ENCODE results near the gene HDLBP. TPM values are rescaled to one million over a fixed set of nuclear protein-coding genes. Genes with fewer than 3 reads are reported as not detected.

The HDLBP gene
- total RNA-seq, 1 donor from 2014 or later: 922 TPM

GRCh38 chr2:241302083-241302482, 13.4 kb downstream of the HDLBP start:
- Mint-ChIP-seq H3K27me3 (ENCODE audit: low read depth, unreplicated experiment) (no peaks in the 10 kb centered on the region), H3K27ac (ENCODE audit: unreplicated experiment) (no peak overlapping the region), H3K9me3 (ENCODE audit: unreplicated experiment) (no peaks in the 10 kb centered on the region), H3K4me1 (ENCODE audit: low read depth, unreplicated experiment) (peaks cover 12% of the 10 kb centered on the region), H3K4me3 (ENCODE audit: unreplicated experiment) (no peak overlapping the region), H3K36me3 (ENCODE audit: low read depth, unreplicated experiment) (peaks cover 9% of the 10 kb centered on the region)
- Histone ChIP-seq H2AFZ (ENCODE audit: low read depth, low read length) (no peak overlapping the region), H3K4me1 (ENCODE audit: insufficient read depth, low read length) (no peaks in the 10 kb centered on the region), H3K4me2 (ENCODE audit: low read length) (no peak overlapping the region), H3K79me2 (ENCODE audit: insufficient read depth, low read length) (peaks cover 98% of the 10 kb centered on the region), H3K36me3 (ENCODE audit: insufficient read depth, low read length) (no peaks in the 10 kb centered on the region), H3K27me3 (ENCODE audit: insufficient read depth, low read length) (no peaks in the 10 kb centered on the region), H3K9ac (ENCODE audit: low read length) (no peak overlapping the region), H4K20me1 (ENCODE audit: insufficient read depth, low read length) (peaks cover 84% of the 10 kb centered on the region), H3K9me3 (ENCODE audit: insufficient read depth, low read depth, low read length) (no peaks in the 10 kb centered on the region), H3K27ac (ENCODE audit: low read depth, low read length) (no peak overlapping the region), H3K4me3 (ENCODE audit: insufficient read depth, low read depth, low read length) (no peak overlapping the region)
- FAIRE-seq: no peak
- TF ChIP-seq EZH2 (IDR thresholded peaks at IDR 0.05; ENCODE audit: insufficient read depth, low read length): no peak
- no peak for DNase-seq (ENCODE audit: low read depth)

- H3K4me1 ChIP-seq (ENCODE audit: insufficient read depth, low read length): no peaks in the 10 kb centered on the region
- no peaks in the 10 kb centered on the region for H3K9me3 ChIP-seq (ENCODE audit: insufficient read depth, low read depth, low read length)
- DNase-seq (ENCODE audit: low read depth) (no peak), FAIRE-seq (no peak)
- H3K4me2 ChIP-seq (ENCODE audit: low read length): no peak overlapping the region
- peaks cover 87% of the 10 kb centered on the region for H4K20me1 ChIP-seq (ENCODE audit: insufficient read depth, low read length)
- Mint-ChIP-seq H3K27ac (ENCODE audit: unreplicated experiment) (no peak overlapping the region), H3K9me3 (ENCODE audit: unreplicated experiment) (no peaks in the 10 kb centered on the region), H3K4me1 (ENCODE audit: low read depth, unreplicated experiment) (peaks cover 12% of the 10 kb centered on the region), H3K4me3 (ENCODE audit: unreplicated experiment) (no peak overlapping the region), H3K27me3 (ENCODE audit: low read depth, unreplicated experiment) (no peaks in the 10 kb centered on the region), H3K36me3 (ENCODE audit: low read depth, unreplicated experiment) (peaks cover 8% of the 10 kb centered on the region)
- H3K9ac ChIP-seq (ENCODE audit: low read length): no peak overlapping the region
- no peak overlapping the region for H3K27ac ChIP-seq (ENCODE audit: low read depth, low read length)
- H3K27me3 ChIP-seq (ENCODE audit: insufficient read depth, low read length): no peaks in the 10 kb centered on the region
- no peak for TF ChIP-seq EZH2 (IDR thresholded peaks at IDR 0.05; ENCODE audit: insufficient read depth, low read length)
- no peak overlapping the region for H2AFZ ChIP-seq (ENCODE audit: low read depth, low read length)
- no peak overlapping the region for H3K4me3 ChIP-seq (ENCODE audit: insufficient read depth, low read depth, low read length)
- H3K36me3 ChIP-seq (ENCODE audit: insufficient read depth, low read length): no peaks in the 10 kb centered on the region
- peaks cover 98% of the 10 kb centered on the region for H3K79me2 ChIP-seq (ENCODE audit: insufficient read depth, low read length)
Measured at GRCh38 chr2:241300000-241300399, 15.5 kb downstream of the HDLBP start.

GRCh38 chr2:241298673-241299072, 16.8 kb downstream of the HDLBP start:
- Mint-ChIP-seq H3K4me1 (ENCODE audit: low read depth, unreplicated experiment) (peaks cover 12% of the 10 kb centered on the region), H3K4me3 (ENCODE audit: unreplicated experiment) (no peak overlapping the region), H3K27ac (ENCODE audit: unreplicated experiment) (no peak overlapping the region), H3K36me3 (ENCODE audit: low read depth, unreplicated experiment) (peaks cover 8% of the 10 kb centered on the region), H3K27me3 (ENCODE audit: low read depth, unreplicated experiment) (no peaks in the 10 kb centered on the region), H3K9me3 (ENCODE audit: unreplicated experiment) (no peaks in the 10 kb centered on the region)
- H4K20me1 ChIP-seq (ENCODE audit: insufficient read depth, low read length): peaks cover 87% of the 10 kb centered on the region
- FAIRE-seq (no peak), DNase-seq (ENCODE audit: low read depth) (no peak)
- no peak overlapping the region for H3K27ac ChIP-seq (ENCODE audit: low read depth, low read length)
- H3K9ac ChIP-seq (ENCODE audit: low read length): no peak overlapping the region
- no peak overlapping the region for H3K4me3 ChIP-seq (ENCODE audit: insufficient read depth, low read depth, low read length)
- H3K9me3 ChIP-seq (ENCODE audit: insufficient read depth, low read depth, low read length): no peaks in the 10 kb centered on the region
- no peaks in the 10 kb centered on the region for H3K27me3 ChIP-seq (ENCODE audit: insufficient read depth, low read length)
- H3K4me1 ChIP-seq (ENCODE audit: insufficient read depth, low read length): no peaks in the 10 kb centered on the region
- no peak overlapping the region for H2AFZ ChIP-seq (ENCODE audit: low read depth, low read length)
- H3K36me3 ChIP-seq (ENCODE audit: insufficient read depth, low read length): no peaks in the 10 kb centered on the region
- peaks cover 97% of the 10 kb centered on the region for H3K79me2 ChIP-seq (ENCODE audit: insufficient read depth, low read length)
- H3K4me2 ChIP-seq (ENCODE audit: low read length): no peak overlapping the region
- no peak for TF ChIP-seq CTCF (IDR thresholded peaks at IDR 0.05; ENCODE audit: insufficient read depth, low read depth, low read length)
- TF ChIP-seq EZH2 (IDR thresholded peaks at IDR 0.05; ENCODE audit: insufficient read depth, low read length): no peak

All from astrocyte (in vitro differentiated cells and primary cell).